COLO668 (cell line): ENCODE measurements around the gene TRIP6.
A peak's percentile ranks its signal among the peaks of the same experiment; 100 is the strongest.

Experiments
- DNase-seq: peaks from one replicate; lab custom pipeline; 2025; ENCODE audit not compliant: unreplicated experiment; lab: John Stamatoyannopoulos, UW

TRIP6 gene, protein sequence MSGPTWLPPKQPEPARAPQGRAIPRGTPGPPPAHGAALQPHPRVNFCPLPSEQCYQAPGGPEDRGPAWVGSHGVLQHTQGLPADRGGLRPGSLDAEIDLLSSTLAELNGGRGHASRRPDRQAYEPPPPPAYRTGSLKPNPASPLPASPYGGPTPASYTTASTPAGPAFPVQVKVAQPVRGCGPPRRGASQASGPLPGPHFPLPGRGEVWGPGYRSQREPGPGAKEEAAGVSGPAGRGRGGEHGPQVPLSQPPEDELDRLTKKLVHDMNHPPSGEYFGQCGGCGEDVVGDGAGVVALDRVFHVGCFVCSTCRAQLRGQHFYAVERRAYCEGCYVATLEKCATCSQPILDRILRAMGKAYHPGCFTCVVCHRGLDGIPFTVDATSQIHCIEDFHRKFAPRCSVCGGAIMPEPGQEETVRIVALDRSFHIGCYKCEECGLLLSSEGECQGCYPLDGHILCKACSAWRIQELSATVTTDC

DNA sequence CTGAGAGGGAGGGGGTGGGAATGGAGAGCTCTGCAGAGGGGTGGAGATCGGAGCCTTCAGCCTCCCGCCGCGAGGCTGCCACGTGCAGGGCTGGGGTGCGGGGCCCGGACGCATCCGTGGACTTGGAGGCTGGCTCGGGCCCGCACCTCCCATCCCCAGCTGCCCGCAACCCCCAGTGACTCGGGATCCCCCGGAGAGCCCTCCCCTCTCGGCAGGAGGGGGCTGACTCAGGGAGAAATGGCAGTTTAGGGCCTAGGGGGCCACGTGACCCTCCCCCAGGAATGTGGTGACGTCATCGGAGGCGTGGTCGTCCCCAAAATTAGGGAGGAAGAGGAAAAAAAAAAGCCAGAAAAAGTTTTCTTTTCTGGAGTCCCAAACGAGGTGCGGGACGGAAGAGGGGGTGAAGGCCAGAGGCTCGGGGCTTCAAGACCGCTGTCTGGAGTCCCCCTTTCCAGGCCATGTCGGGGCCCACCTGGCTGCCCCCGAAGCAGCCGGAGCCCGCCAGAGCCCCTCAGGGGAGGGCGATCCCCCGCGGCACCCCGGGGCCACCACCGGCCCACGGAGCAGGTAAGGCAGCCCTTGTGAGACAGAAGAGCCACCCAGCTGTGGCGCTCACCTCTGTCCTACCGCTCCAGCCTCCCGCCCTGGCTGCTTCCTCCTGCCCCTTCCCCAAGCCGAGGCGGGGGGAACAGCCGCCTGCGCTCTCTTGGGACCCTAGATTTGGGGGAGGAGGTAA lies at the start of gene TRIP6:
TRIP6 (plus strand) TSS at position 348 of the 736 bp plus-strand sequence; CDS start at position 459, 111 bp downstream.
- no peak for DNase-seq

DNA sequence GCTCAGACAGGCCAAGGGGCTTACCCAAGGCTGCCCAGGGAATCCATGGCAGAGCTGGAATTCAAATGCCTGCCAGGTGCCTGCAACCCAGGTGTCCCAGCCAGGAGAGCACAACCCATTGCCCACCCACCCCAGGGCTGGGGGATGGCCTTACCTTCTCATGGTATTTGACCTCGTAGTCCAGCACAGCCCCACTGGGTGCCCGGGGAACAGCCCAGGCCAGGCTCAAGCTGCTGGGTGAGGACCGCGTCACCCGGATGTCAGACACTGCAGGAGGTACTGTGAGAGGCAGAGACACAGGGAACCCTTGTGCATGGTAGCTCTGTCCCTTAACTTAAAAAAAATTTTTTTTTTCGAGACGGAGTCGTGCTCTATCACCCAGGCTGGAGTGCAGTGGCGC lies 48.8 kb upstream of the TRIP6 start:
- DNase-seq, result no peak

DNA sequence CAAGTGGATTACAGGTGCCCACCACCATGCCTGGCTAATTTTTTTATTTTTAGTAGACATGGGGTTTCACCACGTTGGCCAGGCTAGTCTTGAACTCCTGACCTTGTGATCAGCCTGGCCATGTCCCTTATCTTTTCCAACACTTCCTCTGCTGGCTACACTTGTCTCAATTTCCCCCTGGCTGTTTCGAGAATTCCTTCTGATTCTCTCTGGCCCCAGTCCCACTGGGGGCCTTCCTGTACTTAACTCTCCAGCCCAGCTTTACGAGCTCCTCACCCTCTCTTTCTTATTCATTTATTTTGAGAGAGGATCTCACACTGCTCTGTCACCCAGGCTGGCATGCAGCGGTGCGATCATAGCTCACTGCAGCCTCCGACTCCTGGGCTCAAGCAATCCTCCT lies 48.4 kb upstream of the TRIP6 start:
- DNase-seq, result no peak

DNA sequence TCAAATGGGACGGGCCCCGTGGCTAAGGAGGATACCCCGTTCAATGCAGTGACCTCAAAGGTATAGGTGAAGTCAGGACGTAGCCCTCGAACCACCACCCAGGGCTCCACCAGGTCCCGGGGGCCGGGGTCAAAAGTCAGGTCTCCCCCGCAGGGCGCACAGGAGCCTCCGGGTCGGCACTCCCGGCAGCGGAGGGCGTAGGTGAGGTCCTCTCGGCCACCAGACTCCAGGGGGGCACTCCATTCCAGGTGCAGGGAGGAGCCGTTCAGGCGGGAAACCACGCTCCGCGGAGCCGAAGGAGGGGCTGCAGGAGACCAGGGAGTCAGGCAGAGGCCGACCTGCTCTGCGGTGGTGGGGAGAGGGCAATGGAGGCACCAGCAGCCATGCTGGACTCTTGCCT lies 47.6 kb upstream of the TRIP6 start:
- no peak for DNase-seq

DNA sequence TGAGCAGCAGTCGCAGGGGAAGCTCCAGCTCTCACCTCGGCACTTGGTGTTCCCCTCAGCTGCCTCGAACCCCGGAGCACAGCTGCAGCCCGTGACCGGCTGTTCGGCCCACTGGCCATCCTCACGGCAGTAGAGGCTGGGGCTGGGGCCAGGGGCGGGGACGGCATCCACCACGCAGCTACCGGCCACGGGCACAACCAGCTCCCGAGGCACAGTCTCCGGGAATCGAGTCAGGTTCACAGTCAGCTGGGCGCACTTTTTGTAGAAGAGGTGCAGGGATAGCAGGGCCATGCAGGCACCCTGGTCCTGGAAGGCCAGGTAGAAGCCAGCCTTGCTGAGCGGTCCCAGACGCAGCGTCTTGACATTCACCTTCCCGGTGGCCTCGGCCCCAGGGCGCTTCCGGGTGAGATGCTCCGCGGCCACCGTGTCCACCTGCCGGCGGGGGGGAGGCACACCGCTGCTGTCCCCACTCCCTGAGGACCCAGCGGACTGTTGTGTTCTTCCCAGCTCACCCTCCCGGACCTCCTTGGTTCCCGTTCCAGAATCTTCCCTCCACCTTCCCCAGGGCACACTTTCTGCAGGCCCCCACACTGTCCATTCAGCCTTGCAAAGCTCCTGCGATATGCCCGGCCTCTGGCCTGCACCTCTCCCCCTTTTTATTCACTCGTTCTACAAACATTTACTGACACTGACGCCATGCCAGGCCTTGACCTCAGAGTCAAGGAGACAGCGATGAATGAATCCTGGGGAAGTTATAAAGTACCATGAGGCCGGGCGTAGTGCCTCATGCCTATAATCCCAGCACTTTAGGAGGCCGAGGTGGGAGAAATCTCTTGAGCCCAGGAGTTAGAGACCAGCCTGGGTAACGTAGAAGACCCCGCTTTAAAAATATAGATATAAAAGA lies 44.7 kb upstream of the TRIP6 start:
- DNase-seq, result no peak

DNA sequence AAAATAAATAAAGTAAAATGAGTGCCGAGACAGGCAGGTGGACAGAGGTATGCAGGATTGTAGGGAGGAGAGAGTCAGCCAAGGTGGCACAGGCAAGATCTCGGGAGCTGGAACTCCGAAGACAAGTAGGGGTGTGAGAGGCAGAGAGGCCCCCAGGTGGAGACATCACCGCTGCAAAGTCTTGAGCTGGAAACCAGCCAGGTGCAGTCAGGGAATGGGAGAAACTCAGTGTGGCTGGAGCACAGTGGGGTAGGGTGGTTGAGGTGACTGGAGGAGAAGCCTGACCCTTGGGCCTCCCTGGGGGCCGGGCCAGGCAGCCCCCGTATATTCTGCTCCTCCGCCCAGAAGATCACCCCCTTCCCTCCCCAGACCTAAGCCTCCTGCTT lies 44.1 kb upstream of the TRIP6 start:
- no peak for DNase-seq

DNA sequence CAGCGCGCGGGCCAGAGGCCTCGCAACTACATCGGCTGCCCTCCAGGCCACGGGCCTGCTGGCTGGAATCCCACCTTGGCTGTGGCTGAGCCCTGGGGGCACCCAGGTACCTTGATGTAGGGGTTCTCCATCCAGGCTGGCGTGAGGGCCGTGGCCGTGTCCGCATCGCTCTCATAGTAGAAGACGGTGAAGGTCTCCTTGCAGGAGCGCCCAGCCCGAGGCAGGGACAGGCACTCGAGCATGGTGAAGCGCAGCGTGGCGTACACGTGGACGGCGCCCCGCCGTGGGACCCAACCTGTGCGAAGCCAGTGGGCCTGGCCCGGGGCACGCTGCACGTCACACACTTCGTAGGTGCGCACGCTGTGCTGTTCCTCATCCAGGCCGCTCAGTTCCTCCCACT lies 43.7 kb upstream of the TRIP6 start:
- no peak for DNase-seq

DNA sequence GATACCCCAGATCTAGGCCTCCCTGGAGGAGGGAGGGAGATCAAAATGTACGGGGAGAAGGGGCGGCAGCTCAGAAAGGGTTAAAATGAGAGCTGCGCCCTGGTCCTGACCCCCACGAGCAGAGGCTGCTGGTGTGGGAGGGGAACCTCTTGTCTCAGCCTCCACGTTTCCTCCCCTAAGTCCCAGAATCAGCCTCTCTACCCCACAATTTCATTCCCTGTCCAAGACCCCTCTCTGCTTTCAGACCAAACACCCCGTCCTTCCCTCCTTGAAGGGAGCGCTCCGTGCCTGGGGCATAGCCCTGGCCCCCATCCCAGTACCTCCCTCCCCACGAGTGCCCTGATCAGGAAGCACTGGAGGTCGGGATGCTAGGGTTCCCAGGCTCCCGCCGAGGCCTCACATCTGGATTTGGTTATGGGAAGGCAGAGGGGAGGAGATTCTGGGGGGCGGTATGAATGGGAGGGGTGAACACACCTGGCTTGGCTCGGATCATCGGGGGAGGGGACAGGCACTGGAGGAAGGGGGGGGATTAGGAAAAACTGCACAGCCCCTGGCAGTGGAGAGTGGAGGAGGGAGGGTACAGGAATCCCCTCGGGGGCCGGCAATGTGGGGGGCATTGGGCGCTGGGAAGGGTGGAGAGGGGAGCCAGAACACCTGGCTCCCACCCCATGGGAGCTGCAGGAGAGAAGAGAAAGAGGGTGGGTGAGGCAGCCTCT lies 42.5 kb upstream of the TRIP6 start:
- no peak for DNase-seq

DNA sequence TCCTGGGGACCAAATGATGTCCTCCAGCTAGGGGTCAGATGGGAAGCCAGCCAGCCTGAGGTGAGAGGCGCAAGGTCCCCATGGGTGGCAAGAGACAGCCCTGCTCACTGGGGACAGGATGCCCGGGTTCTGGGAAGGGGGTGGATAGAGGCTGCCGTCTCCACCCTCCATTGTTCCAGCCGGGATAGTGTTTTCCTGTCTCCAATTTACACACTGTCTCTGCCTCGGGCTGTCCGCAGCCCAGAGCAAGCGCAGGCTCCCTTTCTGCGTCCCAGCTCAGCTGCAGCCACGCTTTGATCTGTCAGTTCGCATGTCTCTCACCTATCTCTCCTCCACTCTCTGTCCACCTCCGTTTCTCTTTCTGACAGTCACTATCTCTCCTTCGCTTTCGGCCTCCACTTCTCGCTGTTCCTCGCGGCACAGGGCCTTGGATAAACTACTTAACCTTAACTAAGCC lies 41.9 kb upstream of the TRIP6 start:
- peak; percentile 6 for DNase-seq

DNA sequence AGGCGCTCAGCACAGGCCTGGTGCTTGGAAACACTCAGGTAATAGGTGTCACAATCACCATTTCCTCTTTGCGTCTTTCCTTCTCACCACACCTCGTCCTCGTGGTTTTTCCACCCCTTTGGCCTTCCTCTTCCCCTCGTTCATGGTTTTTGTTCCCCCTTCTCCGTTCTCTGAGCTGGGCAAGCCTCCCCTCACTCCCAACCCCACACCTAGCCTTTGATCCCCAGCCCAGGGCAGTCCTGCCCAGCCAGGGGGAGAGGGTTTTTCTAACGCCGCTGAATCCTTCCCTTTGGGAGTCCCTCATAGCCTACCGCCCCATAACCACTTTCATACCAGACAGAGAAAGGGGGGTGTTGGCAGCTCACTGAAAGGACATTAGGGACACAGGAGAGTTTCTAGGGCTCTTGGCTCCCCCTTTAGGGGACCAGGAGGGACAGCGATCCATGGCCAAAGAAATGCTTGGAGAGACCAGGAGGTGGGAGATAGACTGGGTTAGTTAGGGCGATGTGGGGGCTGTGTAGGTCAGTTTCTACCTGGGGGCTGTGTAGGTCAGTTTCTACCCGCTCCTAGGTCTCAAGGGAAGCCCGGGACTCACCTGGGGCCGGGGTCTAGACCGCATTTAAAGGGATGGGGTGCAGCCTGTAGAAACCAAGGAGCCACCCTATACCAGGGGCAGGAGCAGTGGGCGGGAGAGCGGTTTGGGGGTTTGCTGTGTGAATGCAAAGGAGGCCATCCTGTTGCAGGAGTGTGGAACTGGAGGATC lies 41.3 kb upstream of the TRIP6 start:
- no peak for DNase-seq

DNA sequence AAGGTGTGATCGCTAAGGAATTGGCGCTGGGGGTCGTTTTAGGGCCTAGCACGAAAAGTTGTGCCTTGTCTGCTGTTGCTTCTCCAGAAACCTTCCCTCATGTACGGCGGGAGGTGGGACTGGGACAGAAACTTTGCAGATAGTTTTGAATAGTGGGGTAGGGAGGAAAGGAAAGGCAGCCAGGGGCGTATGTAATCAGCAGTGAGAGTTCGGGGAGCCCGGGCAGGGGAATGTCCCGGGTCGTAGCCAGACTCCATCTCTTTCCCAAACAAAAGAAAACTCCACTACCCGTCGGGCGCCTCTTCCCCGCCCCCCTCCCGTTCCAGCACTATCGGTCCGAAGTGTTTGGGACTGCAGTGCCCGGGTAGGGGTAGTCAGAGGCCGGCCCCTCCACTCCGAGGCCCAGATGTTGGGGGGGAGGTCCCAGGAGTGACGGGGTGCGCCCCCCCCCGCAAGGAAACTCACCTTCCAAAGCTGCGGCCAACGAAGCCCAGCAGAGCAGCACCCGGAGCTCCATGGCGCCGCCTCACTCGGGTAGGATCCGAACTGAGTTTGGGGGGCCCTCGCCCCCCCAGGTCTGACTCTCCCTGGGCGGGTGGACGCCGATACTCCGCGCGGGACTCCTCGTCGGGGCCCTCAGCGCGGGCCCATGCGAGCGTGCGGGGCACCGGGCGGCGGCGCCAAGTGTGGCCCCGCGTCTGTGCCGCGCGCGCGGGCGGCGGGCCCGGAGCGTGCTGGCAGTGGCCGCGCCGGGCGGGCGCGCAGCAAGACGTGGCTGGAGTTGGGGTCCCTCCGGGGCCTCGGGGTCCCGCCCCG lies 40.5 kb upstream of the TRIP6 start:
- no peak for DNase-seq

DNA sequence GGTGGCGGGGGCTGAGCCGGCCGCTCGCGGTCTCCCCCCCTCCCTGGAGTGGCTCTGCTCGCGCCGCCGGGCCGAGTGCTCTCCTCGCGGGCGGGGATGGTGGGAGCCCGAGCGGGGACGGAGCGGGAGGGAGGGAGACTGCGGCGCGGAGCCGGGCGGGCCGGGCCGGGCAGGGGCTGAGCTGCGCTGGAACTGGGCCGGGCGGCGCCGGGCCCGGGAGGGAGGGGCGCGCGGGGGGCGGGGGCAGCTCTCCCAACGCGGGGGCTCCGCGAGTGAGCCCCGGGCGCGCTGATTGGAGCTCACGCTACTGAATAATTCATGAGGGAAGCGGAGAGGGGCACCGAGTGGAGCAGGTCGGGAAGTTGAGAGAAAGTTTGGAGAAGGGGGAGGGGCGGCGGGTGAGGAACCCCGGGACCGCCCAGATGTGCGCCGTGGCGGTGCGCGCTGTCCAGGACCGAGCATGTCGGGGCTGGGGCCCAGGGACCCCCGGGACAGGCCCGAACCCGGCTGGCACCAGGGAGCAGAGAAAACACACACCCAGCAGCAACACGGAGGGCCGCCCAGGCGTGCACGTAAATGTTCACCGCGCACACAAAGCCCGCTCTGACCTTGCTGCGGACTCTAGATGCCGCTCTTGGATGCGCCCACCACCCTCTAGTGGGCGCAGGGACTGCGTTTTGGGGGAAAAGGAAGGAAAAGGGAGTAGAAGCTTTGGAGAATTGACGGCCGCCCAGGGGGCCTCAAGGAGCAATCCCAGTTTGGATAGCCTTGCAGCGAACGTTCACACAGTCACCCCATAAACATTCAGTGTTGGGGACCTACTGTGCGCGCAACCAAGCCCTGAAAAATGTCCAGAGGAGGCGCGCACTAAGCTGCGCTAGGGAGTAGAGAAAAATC lies 39.6 kb upstream of the TRIP6 start, which contains the start of gene EPHB4:
EPHB4 (minus strand) TSS at position 194 of the 897 bp plus-strand sequence. CDS start 493 bp downstream, outside the sequence.
- no peak for DNase-seq

DNA sequence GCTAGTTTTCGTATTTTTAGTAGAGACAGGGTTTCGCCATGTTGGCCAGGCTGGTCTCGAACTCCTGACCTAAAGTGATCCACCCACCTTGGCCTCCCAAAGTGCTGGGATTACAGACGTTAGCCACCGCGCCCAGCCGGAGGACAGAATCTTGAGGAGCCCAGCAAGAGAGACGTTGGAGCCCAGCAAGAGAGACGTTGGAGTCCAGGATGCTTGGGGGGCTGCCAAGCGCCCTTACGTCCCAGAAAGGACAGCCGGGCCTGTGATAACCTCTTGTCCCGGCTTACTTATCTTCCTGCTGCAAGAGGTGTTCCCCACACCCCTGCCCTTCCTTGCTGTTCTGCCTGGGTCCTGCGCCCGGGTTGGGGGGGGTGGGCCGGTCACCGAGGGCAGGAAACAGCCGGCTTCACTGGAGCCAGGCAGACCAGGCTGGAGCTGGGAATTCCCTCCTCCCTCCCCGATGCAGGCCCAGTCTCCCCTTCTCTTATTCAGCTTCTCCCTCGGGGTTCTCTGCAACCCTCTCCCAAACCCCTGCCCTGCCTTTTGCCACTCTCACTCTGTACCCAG lies 38.0 kb upstream of the TRIP6 start:
- DNase-seq, result no peak

DNA sequence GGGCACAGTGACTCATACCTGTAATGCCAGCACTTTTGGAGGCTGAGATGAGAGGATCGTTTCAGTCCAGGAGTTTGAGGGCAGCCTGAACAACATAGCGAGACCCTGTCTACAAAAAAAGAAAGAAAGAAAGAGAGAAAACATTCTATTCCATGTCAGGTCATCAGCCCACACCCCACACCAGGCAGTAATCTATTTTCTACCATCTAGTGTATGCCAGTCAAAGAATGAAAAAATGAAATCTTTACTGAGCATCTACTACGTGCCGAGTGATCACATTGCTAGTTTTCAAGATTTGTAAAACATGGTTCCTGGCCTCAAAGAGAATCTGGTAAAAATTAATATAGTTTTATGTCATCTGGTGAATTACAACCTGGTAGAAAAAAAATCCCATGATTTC lies 36.8 kb upstream of the TRIP6 start:
- no peak for DNase-seq

DNA sequence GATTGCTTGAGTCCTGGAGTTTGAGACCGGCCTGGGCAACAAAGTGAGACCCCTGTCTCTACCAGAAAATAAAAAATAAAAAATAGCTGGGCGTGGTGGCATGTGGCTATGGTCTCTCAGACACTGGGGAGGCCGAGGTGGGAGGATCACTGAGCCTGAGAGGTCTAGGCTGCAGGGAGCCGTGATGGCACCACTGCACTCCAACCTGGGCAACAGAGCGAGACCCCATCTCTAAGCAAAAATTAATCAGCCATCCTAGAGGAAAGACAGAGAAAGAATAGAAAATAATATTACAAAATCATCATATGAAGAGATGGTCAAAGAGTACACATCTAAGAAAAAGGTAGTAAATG lies 34.9 kb upstream of the TRIP6 start:
- DNase-seq, result no peak

DNA sequence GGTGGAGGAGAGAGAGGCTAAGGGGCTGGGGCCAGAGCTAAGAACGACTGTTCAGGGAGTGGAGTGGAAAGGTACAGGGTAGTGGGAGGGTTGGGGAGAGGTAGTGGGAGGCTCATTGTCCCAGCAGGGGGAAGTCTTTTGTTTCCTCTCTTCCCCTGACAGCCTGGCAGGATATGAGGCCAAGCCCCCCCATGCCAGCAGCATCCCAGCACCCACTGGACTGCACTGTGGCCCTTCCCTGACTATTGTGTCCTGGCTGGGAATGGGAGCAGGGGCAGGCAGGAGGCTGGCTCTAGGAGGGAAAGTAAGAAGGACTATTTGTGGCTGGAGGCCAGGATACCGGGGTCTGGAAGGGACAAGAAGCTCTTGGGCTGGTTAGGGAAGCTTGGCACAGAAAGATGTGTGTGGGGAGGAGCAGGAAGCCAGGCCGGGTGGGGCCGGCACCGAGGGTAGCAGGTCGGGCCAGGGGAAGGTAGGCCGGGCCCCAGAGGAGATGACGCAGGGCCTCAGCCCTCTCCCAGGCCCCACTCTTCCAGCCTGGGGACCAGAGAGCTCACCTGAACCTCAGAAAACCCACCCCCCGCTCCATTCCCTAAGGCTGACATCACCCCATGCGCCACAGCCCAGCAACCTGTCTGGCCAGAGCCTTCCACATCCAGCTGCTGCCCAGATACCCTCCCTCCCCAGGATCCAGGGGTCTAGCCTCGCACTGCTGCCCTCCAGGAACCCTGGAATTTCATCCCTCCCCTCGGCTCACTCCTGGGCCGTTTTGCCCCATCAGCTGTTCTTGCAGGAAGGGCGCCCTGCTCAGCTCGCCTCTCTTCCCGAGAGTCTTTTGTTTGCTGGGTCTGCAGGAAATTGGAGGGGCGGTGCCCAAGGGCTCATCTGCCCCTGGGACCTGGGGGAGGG lies 31.0 kb upstream of the TRIP6 start:
- DNase-seq, result no peak

DNA sequence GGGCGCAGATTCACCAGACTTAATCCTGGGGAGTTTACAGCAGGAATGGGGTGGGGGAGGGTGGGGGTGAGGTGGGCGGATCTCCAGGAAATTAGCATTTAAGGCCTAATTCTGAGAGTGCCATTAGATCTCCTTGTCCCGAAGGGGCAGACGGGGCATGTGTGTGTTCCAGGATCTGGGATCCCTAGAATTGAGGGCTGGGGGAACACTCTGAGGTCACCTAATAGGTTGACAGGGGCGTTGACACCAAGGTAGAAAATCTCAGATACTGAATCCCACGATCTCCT lies 30.4 kb upstream of the TRIP6 start:
- no peak for DNase-seq
